SK-N-SH (cell line): ENCODE data around the gene GSTM3. TPM values are rescaled to one million over a fixed set of nuclear protein-coding genes. Genes with fewer than 3 reads are reported as not detected.

Experiments
- CTCF ChIA-PET: fragments of 300-600, 350-600 bp; formaldehyde crosslinking; extraction: SDS; loops from one replicate; lab custom pipeline; 2021; lab: Yijun Ruan, JAX
- POLR2A ChIA-PET: fragments of 350-600 bp; sonication (Branson Sonifier 250); formaldehyde crosslinking; extraction: SDS; loops from one replicate; lab custom pipeline; 2020; ENCODE audit warnings: antibody characterized with exemption, inconsistent platforms; lab: Yijun Ruan, JAX
- DNase-seq: peaks from one replicate; pipeline ENCODE4 v3.0.0; 2012
- H2AFZ ChIP-seq: fragments of 200-600 bp; sonication (generic); 2 replicates; pipeline ENCODE4 v1.8.1; 2016; ENCODE audit warnings: antibody characterized with exemption, mild to moderate bottlenecking, low read depth
- H3F3A ChIP-seq: fragments of 200-600 bp; sonication (generic); replicated peaks from 2 replicates; pipeline ENCODE3; 2016; ENCODE audit warnings: antibody characterized with exemption, mild to moderate bottlenecking; ENCODE audit not compliant: insufficient read depth
- H3K27ac ChIP-seq, 2 experiments: fragments of 200-500 bp in 1 of 2; fragments of 200-600 bp in 1 of 2; sonication (Bioruptor generic) in 1 of 2; sonication (generic), shearing (Covaris generic) in 1 of 2; 2 replicates each; pipeline versions ENCODE4 v1.5.1 to v1.6.1; 2014 to 2016; ENCODE audit warnings: low read depth in 2 of 2, inconsistent platforms in 1 of 2, low read length in 1 of 2, mild to moderate bottlenecking in 1 of 2, mixed read lengths in 1 of 2
- H3K27me3 ChIP-seq: fragments of 200-600 bp; sonication (generic), shearing (Covaris generic); 2 replicates; pipeline ENCODE4 v1.6.1; 2016; ENCODE audit warnings: mixed run types; ENCODE audit not compliant: insufficient read depth
- H3K36me3 ChIP-seq, 2 experiments: fragments of 200-500 bp in 1 of 2; fragments of 200-600 bp in 1 of 2; sonication (Bioruptor generic) in 1 of 2; sonication (generic) in 1 of 2; replicated peaks in 1 of 2; 2 replicates each; pipeline versions ENCODE3 to v1.5.1; 2014 to 2016; ENCODE audit warnings: low read length in 1 of 2, mild to moderate bottlenecking in 1 of 2; ENCODE audit not compliant: insufficient read depth in 2 of 2, control insufficient read depth in 1 of 2
- H3K4me1 ChIP-seq, 2 experiments: fragments of 200-500 bp in 1 of 2; fragments of 200-600 bp in 1 of 2; sonication (Bioruptor generic) in 1 of 2; sonication (generic), shearing (Covaris generic) in 1 of 2; 2 replicates each; pipeline versions ENCODE4 v1.5.1 to v1.6.1; 2014 to 2016; ENCODE audit warnings: low read depth in 1 of 2, low read length in 1 of 2, mixed run types in 1 of 2; ENCODE audit not compliant: insufficient read depth in 2 of 2, control insufficient read depth in 1 of 2
- H3K4me2 ChIP-seq: fragments of 200-600 bp; sonication (generic), shearing (Covaris generic); 2 replicates; pipeline ENCODE4 v1.6.1; 2017; ENCODE audit warnings: mixed run types
- H3K4me3 ChIP-seq, 2 experiments: fragments of 200-500 bp in 1 of 2; fragments of 200-600 bp in 1 of 2; sonication (Bioruptor generic) in 1 of 2; sonication (generic), shearing (Covaris generic) in 1 of 2; 2 replicates each; pipeline versions ENCODE4 v1.5.1 to v1.8.1; 2014 to 2016; ENCODE audit warnings: low read depth in 2 of 2, inconsistent platforms in 1 of 2, low read length in 1 of 2, mild to moderate bottlenecking in 1 of 2, mixed read lengths in 1 of 2, moderate library complexity in 1 of 2
- H3K79me2 ChIP-seq: fragments of 200-600 bp; sonication (generic); 2 replicates; pipeline ENCODE4 v1.8.1; 2017; ENCODE audit warnings: mild to moderate bottlenecking; ENCODE audit not compliant: insufficient read depth
- H3K9ac ChIP-seq: fragments of 200-600 bp; sonication (generic); 2 replicates; pipeline ENCODE4 v1.6.1; 2017; ENCODE audit warnings: mixed run types
- H3K9me2 ChIP-seq: fragments of 200-600 bp; sonication (generic); 2 replicates; pipeline ENCODE4 v1.6.1; 2017; ENCODE audit warnings: mixed run types
- H3K9me3 ChIP-seq: fragments of 200-600 bp; sonication (generic); 2 replicates; pipeline ENCODE4 v1.6.1; 2017; ENCODE audit warnings: mixed run types, mild to moderate bottlenecking, moderate library complexity
- H4K20me1 ChIP-seq: fragments of 200-600 bp; sonication (generic); 2 replicates; pipeline ENCODE4 v1.6.1; 2017; ENCODE audit warnings: mild to moderate bottlenecking, mixed run types; ENCODE audit not compliant: insufficient read depth
- ELF1 ChIP-seq: IDR thresholded peaks from 2 replicates; pipeline ENCODE4 v1.4.0; 2012
- FOSL2 ChIP-seq: IDR thresholded peaks from 2 replicates; pipeline ENCODE4 v1.4.0; 2012; ENCODE audit warnings: low read depth, mild to moderate bottlenecking, moderate library complexity, borderline replicate concordance
- JUND ChIP-seq: IDR thresholded peaks from 2 replicates; pipeline ENCODE4 v1.4.0; 2012
- MEF2A ChIP-seq: IDR thresholded peaks from 2 replicates; pipeline ENCODE4 v1.4.0; 2012; ENCODE audit warnings: low read depth, borderline replicate concordance
- MXI1 ChIP-seq: IDR thresholded peaks from 2 replicates; pipeline ENCODE4 v1.6.1; 2012; ENCODE audit warnings: mild to moderate bottlenecking, low read depth, low read length, improper control_type of control experiment
- POLR2AphosphoS5 ChIP-seq: IDR thresholded peaks from 2 replicates; pipeline ENCODE4 v1.6.1; 2012; ENCODE audit warnings: low read depth, low read length
- RCOR1 ChIP-seq: fragments of 150-350 bp; IDR thresholded peaks from 2 replicates; pipeline ENCODE4 v1.6.1; 2017; ENCODE audit warnings: antibody characterized with exemption, low read length
- REST ChIP-seq: IDR thresholded peaks from 2 replicates; pipeline ENCODE4 v1.6.1; 2012; ENCODE audit warnings: mild to moderate bottlenecking, low read depth, low read length, moderate library complexity
- RFX5 ChIP-seq: IDR thresholded peaks from 2 replicates; pipeline ENCODE4 v1.6.1; 2012; ENCODE audit warnings: mild to moderate bottlenecking, improper control_type of control experiment, low read length
- SMC3 ChIP-seq: IDR thresholded peaks from 2 replicates; pipeline ENCODE4 v1.6.1; 2012; ENCODE audit warnings: low read depth, low read length, improper control_type of control experiment
- TCF12 ChIP-seq: IDR thresholded peaks from 2 replicates; pipeline ENCODE4 v1.4.0; 2012
- WGBS: methylation state at CpG from one replicate; pipeline ENCODE4 v1.1.6; 2017; ENCODE audit warnings: low lambda C conversion rate; 5-methylcytosine and 5-hydroxymethylcytosine counted together
- polyA plus RNA-seq, 3 experiments: library from polyadenylated mRNA; depleted of rRNA; stranded (reverse); fragments of >200 nt; gene quantifications; 2 replicates each; pipeline ENCODE4 v1.2.3, GENCODE V29; 2012
- TF ChIP-seq, protein P1 (sequence below): fragments of 150-350 bp; IDR thresholded peaks from 2 replicates; pipeline ENCODE4 v1.6.1; 2016; ENCODE audit warnings: mild to moderate bottlenecking, low read depth, low read length
- TF ChIP-seq, protein P2 (sequence below): fragments of 200-600 bp; sonication (generic); IDR thresholded peaks from 2 replicates; pipeline ENCODE4 v1.6.1; 2017; ENCODE audit warnings: antibody characterized with exemption, mild to moderate bottlenecking, moderate library complexity

The GSTM3 gene
- polyA plus RNA-seq, 1 of the 3 experiments (the other 2 are of a cell fraction) = 86.6 TPM

DNA sequence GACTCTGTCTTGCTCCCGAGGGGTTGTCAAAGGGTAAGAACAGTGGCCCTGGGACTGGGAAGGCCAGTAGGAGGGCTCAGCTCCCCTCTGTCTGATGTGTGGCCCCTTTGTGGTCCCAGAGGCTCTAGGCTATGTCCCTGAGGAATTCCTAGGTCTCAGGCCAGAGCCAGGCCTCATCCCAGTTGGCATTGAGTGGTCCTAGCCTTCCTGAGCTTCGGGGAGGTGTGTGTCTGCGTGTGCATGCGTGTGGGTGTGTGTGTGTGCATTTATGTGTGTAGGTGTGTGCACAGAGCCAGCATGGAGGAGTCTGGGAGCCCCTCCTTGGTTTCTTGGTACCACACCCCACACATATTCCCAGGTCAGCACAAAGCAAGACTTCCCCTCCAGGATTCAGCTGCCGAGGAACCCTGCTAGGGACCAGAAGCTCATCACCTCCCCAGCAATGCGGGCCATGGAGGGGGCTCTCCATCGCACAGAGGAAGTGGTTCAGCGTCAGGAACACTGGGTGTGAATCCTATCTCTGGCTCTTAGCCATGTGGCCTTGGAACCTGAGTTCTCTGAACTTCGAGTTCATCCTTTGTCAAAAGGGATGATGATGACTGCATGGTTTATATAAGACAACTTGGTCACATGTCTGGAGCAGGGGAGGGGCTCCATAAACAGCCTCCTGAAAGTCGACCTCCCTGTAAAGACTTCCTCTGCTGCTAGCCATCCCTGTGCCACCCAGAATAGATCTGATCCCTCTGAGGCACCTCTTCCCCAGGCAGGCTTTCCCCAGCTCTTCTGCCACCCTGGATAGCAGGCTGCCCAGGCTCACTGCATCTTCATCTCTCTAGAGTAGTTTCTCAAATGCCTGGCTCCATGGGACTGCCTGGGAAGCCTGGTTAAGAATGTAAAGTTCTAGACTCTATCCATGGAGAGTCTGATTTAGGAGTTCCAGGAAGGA lies 31.1 kb upstream of the GSTM3 start:
- Histone ChIP-seq H3F3A (no peaks in the 10 kb centered on the region), H3K4me2 (no peak overlapping the region), H3K9me2 (no peaks in the 10 kb centered on the region), H4K20me1 (no peaks in the 10 kb centered on the region), H2AFZ (no peak overlapping the region)
- ChIA-PET POLR2A (interaction anchor here (3.5 kb wide), 1 partner anchor 224 kb away, joined by 15 read pairs; the partner anchor contains the start of gene GNAI3), CTCF (interaction anchor here (0.7 to 27.7 kb wide), 14 partner anchors 8 to 240 kb away, joined by 3 to 822 read pairs (median 18); partner anchors contain the start of genes AHCYL1, EPS8L3 and GSTM4)
- TF ChIP-seq, protein P1, sequence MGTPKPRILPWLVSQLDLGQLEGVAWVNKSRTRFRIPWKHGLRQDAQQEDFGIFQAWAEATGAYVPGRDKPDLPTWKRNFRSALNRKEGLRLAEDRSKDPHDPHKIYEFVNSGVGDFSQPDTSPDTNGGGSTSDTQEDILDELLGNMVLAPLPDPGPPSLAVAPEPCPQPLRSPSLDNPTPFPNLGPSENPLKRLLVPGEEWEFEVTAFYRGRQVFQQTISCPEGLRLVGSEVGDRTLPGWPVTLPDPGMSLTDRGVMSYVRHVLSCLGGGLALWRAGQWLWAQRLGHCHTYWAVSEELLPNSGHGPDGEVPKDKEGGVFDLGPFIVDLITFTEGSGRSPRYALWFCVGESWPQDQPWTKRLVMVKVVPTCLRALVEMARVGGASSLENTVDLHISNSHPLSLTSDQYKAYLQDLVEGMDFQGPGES = no peak
- TF ChIP-seq POLR2AphosphoS5 = no peak
- no peak for TF ChIP-seq RFX5
- no peak for TF ChIP-seq SMC3
- no peak for TF ChIP-seq FOSL2
- TF ChIP-seq MXI1 = no peak
- TF ChIP-seq TCF12 = no peak
- TF ChIP-seq, protein P2, sequence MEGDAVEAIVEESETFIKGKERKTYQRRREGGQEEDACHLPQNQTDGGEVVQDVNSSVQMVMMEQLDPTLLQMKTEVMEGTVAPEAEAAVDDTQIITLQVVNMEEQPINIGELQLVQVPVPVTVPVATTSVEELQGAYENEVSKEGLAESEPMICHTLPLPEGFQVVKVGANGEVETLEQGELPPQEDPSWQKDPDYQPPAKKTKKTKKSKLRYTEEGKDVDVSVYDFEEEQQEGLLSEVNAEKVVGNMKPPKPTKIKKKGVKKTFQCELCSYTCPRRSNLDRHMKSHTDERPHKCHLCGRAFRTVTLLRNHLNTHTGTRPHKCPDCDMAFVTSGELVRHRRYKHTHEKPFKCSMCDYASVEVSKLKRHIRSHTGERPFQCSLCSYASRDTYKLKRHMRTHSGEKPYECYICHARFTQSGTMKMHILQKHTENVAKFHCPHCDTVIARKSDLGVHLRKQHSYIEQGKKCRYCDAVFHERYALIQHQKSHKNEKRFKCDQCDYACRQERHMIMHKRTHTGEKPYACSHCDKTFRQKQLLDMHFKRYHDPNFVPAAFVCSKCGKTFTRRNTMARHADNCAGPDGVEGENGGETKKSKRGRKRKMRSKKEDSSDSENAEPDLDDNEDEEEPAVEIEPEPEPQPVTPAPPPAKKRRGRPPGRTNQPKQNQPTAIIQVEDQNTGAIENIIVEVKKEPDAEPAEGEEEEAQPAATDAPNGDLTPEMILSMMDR = no peak
- TF ChIP-seq JUND = no peak
- no peak for TF ChIP-seq RCOR1
- TF ChIP-seq MEF2A = no peak
- no peak for TF ChIP-seq ELF1
- TF ChIP-seq REST = no peak
- TF ChIP-seq, all 33 proteins: peak for 0
- H3K79me2 ChIP-seq = no peaks in the 10 kb centered on the region
- H3K36me3 ChIP-seq = no peaks in the 10 kb centered on the region
- peaks cover 0 to 15% of the 10 kb centered on the region in 2 experiments; a peak in 1 of 4 replicates for H3K4me1 ChIP-seq
- WGBS = 76% methylated on average over 5 of the region's 10 CpGs
- no peak for DNase-seq
- no peak overlapping the region for H3K4me3 ChIP-seq
- H3K9me3 ChIP-seq = no peaks in the 10 kb centered on the region
- H3K27ac ChIP-seq = no peak overlapping the region
- no peak overlapping the region for H3K9ac ChIP-seq
- H3K27me3 ChIP-seq = no peaks in the 10 kb centered on the region
